ENCODE results near the gene OR4C3.

- TF ChIP-seq GATA3 (IDR thresholded peaks at IDR 0.05; ENCODE audit: low read depth, low read length) (no peak), GATA2 (IDR thresholded peaks at IDR 0.05; ENCODE audit: low read depth, low read length) (no peak)
Measured at GRCh38 chr11:48354013-48354412, 29.3 kb downstream of the OR4C3 start.

Measured in SH-SY5Y (cell line).